Activated CD4-positive, alpha-beta T cell treated with anti-CD3 and anti-CD28 coated beads, Interleukin-2, amount 50 U/mL, for 16 hours (primary cell): ENCODE results near the gene WNT4.

Experiments
- DNase-seq: peaks from one replicate; pipeline ENCODE4 v3.0.0-alpha.2; 2020

The WNT4 gene

GRCh38 chr1:22128392-22128791, 14.5 kb downstream of the WNT4 start:
- no peak for DNase-seq

DNA sequence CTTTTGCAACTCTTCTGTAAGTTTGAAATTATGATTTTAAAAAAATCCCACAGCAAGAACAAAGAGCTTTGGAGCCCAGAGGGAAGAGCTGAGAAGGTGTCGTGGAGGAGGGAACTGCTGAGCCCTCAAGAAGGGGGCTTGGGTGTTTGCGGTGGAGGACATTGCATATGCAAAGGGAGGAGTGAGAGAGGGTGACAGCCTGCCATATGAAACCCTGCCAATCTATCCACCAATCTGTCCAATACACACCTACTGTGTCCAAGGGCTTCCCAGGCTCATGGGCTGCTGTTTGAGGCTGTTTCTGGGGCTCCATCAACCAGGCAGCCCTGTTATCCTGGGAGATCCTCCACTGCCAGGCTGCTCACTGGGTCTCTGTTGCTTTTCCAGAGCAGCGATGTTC, 15.2 kb downstream of the WNT4 start:
- no peak for DNase-seq

DNA sequence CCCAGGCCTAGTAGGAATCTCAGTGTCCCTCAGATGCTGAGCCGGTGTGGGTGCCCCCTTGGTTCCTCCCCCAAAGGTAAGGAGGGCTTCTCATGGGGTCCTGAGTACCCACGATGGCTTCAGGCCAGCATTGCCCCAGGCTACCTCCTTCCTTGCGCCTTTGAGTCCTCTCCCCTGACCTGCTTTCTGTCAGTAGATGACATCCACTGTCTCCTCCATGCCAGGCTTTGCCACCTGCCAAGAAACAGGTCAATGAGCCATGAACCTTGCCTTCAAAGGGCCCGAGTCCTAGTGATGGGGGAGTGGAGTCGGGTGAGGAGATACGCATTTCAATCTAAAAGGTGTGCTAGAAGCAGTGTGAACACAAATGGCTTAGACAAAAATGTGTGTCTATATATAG, 15.6 kb downstream of the WNT4 start:
- no peak for DNase-seq

DNA sequence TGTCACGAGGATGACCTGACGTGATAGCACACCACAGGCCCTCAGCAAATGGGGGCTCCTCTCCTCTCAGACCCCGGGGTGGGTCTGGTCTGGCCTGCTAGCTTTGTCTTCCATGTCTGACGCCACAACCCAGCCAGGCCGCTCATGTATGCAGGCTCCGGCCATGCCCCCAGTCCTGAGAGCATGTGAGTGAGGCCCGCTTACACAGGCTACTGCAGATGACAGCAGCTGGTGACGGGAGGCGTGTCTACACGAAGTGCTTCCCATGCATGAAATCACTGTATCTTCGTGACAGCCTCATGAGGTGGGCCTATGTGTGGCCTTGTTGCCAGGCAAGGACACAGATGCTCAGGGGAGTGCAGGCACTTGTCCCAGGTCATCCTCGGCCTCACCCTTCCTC, 16.4 kb downstream of the WNT4 start:
- DNase-seq: no peak

DNA sequence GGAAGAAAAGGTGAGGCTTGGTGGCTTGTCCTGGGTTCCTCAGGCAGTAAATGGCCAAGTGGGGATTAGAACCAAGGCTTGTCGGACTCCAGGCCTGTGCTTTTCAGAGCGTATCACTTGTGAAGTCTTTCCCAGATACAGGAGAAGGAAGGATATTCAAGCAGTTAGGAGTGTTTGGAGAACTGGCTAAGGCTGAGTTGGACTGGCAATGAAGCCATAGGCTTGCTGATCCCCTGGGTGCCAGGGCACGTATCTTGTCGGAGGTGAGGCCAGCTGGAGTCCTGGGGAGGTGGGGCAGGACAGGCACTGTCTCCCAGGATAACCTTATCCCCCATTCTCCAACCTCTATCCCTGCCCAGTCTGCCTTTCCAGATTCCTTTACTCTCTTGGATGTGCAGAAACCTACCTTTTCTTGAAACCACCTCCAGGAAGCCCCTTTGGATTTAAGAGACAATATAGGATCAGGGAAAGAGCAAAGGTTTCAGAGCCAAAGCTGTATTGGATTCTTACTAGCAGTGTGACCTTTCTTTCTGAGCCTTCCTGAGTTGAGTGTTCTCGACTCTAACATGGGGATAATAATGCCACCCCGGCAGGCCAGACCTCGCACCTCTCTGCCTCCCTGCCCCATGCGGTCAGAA, 18.2 kb downstream of the WNT4 start:
- no peak for DNase-seq

DNA sequence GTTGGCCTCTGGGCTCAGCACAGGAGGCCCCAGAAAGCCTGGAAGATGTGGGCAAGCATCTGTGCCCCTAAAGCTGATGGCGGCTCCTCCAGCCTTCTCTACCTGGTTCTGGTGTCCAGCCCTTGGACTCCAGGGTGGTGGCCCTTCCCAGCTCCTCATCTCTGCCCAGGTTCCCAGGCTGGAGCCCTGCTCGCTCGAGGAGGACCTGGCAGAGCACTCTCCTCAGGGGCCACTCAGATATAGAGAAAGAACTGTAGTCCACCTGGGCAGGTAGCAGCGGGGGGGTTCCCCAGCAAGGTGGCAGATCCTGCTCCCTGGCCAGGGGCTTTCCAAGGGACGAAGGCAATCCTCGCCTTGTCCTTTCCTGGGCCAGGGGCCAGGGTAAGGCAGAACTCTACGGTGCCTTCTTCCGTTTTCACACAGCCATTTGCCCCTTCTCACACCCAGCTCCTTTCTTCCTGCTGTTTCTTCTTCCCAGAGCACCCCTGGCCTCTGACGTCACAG, 18.9 kb downstream of the WNT4 start:
- DNase-seq: no peak

DNA sequence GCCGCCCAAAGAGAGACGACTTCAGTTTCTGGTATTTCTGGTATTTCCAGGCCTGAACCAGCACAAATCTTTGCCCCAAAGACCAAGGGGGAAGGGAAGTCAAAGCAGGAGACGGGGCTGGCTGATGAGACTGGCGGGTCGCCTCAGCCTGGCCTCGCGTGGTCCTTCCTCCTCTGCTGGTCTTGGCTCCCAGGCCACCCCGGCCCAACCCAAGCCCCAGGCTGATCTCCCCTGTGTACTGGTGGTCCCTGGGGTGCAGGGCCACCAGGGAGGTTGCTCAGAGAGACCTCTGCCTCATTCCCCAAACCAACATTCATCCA, 19.9 kb downstream of the WNT4 start:
- DNase-seq: no peak

- no peak for DNase-seq
Measured at GRCh38 chr1:22122273-22123070, 20.4 kb downstream of the WNT4 start.

GRCh38 chr1:22121421-22121911, 21.4 kb downstream of the WNT4 start:
- no peak for DNase-seq

GRCh38 chr1:22120469-22120790, 22.5 kb downstream of the WNT4 start:
- no peak for DNase-seq

DNA sequence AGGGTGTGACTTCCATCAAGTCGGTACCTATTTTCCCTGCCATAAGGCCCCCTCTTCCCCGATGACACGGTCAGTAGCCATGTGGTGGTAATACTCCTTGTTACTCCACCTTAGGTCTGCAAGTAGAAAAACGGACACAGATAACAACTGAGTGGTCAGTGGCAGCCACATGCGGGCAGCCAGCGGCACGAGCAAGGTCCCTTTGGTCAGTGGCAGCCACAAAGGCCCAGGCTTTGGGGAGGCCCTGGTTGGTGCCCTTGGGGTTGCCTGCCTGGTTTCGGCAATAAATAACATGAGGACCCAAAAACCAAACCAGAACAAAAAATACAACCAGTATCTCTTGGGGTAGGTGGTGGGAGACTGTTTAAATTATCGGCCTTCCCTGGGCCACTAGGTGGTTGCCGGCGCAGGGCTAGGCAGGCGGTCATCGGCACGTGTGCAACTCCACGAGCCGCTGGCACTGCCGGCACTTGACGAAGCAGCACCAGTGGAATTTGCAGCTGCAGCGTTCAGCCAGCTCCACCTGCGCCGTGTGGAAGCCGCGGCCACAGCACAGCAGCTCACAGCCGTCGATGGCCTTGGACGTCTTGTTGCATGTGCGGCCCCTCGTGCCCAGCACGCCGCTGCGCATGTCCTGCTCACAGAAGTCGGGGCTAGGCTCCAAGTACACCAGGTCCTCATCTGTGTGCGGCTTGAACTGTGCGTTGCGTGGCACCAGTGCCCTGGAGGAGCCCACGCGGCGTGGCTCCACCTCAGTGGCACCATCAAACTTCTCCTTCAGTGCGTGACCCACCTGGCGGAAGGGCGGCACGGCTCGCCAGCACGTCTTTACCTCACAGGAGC, 23.1 kb downstream of the WNT4 start:
- no peak for DNase-seq

- no peak for DNase-seq
Measured at GRCh38 chr1:22118291-22118992, 24.5 kb downstream of the WNT4 start.

- no peak for DNase-seq
Measured at GRCh38 chr1:22117851-22118250, 25.0 kb downstream of the WNT4 start.

- no peak for DNase-seq
Measured at GRCh38 chr1:22117238-22117637, 25.7 kb downstream of the WNT4 start.

DNA sequence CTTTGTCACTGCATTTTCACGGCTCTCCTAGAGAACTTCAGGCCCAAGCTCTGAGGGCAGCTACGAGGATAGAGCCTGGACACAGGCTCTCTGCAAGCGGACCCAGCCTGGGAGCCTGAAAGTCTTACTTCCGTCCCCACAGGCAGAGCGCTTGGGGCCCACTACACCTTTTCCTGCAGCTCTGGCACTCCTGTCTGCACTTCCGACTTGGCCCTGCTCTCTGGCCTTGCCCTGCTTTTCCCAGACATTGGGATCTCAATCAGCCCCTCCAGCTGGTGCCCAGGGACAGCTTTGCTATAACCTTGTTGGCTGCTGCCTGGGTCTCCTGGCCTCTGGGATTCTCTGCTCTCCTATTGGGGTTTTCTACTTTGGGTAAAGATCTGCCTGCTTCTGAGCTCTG, 27.6 kb downstream of the WNT4 start:
- no peak for DNase-seq

DNA sequence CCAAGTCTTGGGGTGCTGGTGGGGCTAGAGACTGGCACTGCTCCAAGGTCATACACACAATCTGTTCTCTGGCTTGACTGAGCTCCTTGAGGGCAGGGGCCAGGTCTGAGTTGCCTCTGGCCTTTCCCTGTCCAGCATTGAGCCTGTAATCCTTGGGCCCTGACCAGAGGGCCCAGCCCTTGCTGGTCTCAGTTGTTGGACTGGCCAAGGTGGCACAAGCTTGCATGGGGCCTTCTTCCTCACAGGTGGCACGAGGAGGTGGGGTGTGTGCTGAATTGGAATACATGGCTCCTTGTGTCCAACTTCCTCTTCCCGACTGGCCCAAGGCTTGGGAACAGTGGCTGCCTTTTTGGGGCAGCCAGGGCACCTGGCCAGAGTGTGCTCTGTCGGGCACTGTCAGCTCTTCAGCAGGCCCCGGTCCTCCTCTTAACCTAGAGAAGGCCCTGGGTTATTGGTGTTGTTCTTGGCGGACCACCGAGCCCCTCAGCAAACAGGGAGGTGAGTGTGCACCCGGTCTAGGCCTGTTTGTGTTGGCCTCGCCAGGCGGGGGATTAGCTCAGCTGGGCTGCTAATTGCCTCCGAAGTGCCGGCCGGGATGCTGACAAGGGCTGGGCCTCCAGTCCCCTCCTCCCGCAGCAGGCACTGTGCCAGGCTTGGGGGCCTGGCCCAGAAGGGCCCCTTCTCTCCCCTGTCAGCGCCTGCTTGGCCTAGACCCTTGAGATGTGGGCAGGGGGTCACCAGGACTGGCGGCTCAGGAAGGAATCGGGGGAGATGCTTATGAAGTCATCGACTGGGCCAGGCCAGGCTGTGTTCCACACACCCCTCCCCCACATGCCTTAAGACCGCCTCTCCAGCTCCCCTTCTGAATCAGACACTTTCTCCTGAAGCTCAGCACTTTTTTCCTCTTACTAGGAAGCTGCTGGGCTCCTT, 28.5 kb downstream of the WNT4 start:
- no peak for DNase-seq

- DNase-seq: no peak
Measured at GRCh38 chr1:22112554-22112953, 30.3 kb downstream of the WNT4 start.

DNA sequence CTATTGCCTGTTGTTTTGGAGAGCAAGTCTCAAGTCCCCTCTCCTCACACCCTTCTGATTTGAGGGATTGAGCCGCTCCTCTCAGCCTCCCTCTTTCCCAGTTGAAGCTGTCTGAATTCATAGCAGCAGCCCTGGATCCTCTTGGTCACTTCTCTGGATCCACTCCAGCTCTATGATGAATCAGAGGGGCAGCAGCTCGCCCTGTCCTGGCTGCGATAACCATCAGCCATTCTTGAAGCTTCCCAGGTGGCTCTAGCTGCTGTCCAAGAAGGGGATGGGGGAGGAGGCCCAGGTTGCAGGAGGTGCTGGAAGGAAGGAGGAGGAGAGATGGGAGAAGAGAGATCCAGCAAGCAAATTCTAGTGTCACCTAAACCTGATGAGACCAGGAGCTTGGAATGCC, 31.3 kb downstream of the WNT4 start:
- no peak for DNase-seq

GRCh38 chr1:22111115-22111514, 31.8 kb downstream of the WNT4 start:
- no peak for DNase-seq

DNA sequence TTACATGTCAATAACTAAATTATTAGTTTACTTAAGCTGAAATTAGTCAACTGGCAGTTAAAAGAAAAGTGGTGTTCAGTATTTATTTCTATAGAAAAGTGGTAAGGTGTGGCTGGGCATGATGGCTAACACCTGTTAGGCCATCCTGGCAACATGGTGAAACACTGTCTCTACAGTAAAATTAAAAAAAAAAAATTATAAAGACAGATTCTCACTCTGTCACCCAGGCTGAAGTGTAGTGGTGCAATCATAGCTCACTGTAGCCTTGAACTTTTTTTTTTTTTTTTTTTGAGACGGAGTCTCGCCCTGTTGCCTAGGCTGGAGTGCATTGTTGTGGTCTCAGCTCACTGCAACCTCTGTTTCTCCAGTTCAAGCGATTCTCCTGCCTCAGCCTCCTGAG, 32.9 kb downstream of the WNT4 start:
- DNase-seq: no peak

GRCh38 chr1:22108339-22109105, 34.4 kb downstream of the WNT4 start:
- DNase-seq: no peak
